Endodermal cell (in vitro differentiated cells): ENCODE measurements around the gene TRAP1. TPM values are rescaled to one million over a fixed set of nuclear protein-coding genes. Genes with fewer than 3 reads are reported as not detected.

Experiments
- DNase-seq: peaks from one replicate; pipeline ENCODE4 v3.0.0-alpha.2; 2017
- H3K27ac ChIP-seq: 2 replicates; pipeline ENCODE4 v1.5.1; 2013; ENCODE audit warnings: mild to moderate bottlenecking, low read depth, low read length, moderate library complexity
- H3K27me3 ChIP-seq: 2 replicates; pipeline ENCODE4 v1.6.1; 2013; ENCODE audit warnings: mild to moderate bottlenecking, low read length, moderate library complexity; ENCODE audit not compliant: insufficient read depth, control insufficient read depth, poor library complexity, severe bottlenecking
- H3K36me3 ChIP-seq: 2 replicates; pipeline ENCODE4 v1.7.0; 2013; ENCODE audit warnings: mild to moderate bottlenecking, low read length, moderate library complexity; ENCODE audit not compliant: control insufficient read depth, insufficient read depth
- H3K4me1 ChIP-seq: one replicate; pipeline ENCODE4 v1.7.0; 2013; ENCODE audit warnings: low read length; ENCODE audit not compliant: control insufficient read depth, insufficient read depth
- H3K4me3 ChIP-seq: 2 replicates; pipeline ENCODE4 v1.5.1; 2013; ENCODE audit warnings: mild to moderate bottlenecking, low read length, moderate library complexity
- H3K9ac ChIP-seq: 2 replicates; pipeline ENCODE4 v1.6.1; 2013; ENCODE audit warnings: mild to moderate bottlenecking, low read length, moderate library complexity; ENCODE audit not compliant: poor library complexity, severe bottlenecking; ENCODE audit errors: extremely low read depth
- H3K9me3 ChIP-seq: 2 replicates; pipeline ENCODE4 v1.6.1; 2013; ENCODE audit warnings: mild to moderate bottlenecking, low read length, moderate library complexity; ENCODE audit not compliant: control insufficient read depth
- H3K27ac Mint-ChIP-seq: 2 replicates; pipeline ENCODE4 v1.8.0; 2020; ENCODE audit warnings: mixed read lengths
- H3K27me3 Mint-ChIP-seq: 2 replicates; pipeline ENCODE4 v1.8.0; 2021; ENCODE audit warnings: mild to moderate bottlenecking, mixed read lengths; ENCODE audit not compliant: insufficient read depth
- H3K36me3 Mint-ChIP-seq: 2 replicates; pipeline ENCODE4 v1.8.0; 2020; ENCODE audit warnings: low read depth, mixed read lengths
- H3K4me1 Mint-ChIP-seq: 2 replicates; pipeline ENCODE4 v1.8.0; 2020; ENCODE audit warnings: mixed read lengths
- H3K4me3 Mint-ChIP-seq: 2 replicates; pipeline ENCODE4 v1.8.0; 2020; ENCODE audit warnings: mild to moderate bottlenecking, moderate library complexity, mixed read lengths
- H3K9me3 Mint-ChIP-seq: 2 replicates; pipeline ENCODE4 v1.8.0; 2020; ENCODE audit warnings: mild to moderate bottlenecking, mixed read lengths
- CTCF ChIP-seq: fragments of 200-600 bp; sonication (generic); conservative IDR thresholded peaks from 2 replicates; pipeline ENCODE4 v1.5.0; 2021; ENCODE audit warnings: antibody characterized with exemption, mild to moderate bottlenecking
- whole genome bisulfite sequencing, 2 experiments: methylation state at CpG; one replicate each; pipeline versions ENCODE4 v1.1.5 to v1.1.7; 2013; ENCODE audit warnings: missing lambda C conversion rate in 2 of 2, mixed read lengths in 1 of 2; ENCODE audit not compliant: insufficient coverage in 1 of 2, insufficient read length in 1 of 2; 5-methylcytosine and 5-hydroxymethylcytosine counted together
- total RNA-seq, 2 donors: library from RNA; stranded (reverse); fragmentation: NEBNext Ultra II Directional in 1 of 2; extraction: Animal tissue kit (Norgen Biotek cat#: 25700) in 1 of 2; gene quantifications; 2 replicates in 1 of 2; 3 replicates in 1 of 2; pipeline ENCODE4 v1.2.1, GENCODE V29; 2021

Gene TRAP1
- total RNA-seq, 2 donors from 2014 or later, result 144 to 156 TPM

- no peak overlapping the region for H3K9ac ChIP-seq
- H3K27me3 ChIP-seq, result no peaks in the 10 kb centered on the region
- Mint-ChIP-seq H3K9me3 (peaks cover 1% of the 10 kb centered on the region), H3K4me1 (no peaks in the 10 kb centered on the region), H3K36me3 (peaks cover 30% of the 10 kb centered on the region), H3K4me3 (no peak overlapping the region), H3K27ac (no peak overlapping the region), H3K27me3 (no peaks in the 10 kb centered on the region)
- H3K36me3 ChIP-seq, result no peaks in the 10 kb centered on the region
- H3K9me3 ChIP-seq, result no peaks in the 10 kb centered on the region
- no peak for DNase-seq
- no peaks in the 10 kb centered on the region for H3K4me1 ChIP-seq
- 84 to 98% methylated on average over 4 of the region's 4 CpGs for WGBS, 2 experiments
- H3K27ac ChIP-seq, result no peak overlapping the region
- no peak for TF ChIP-seq CTCF
- no peak overlapping the region for H3K4me3 ChIP-seq
Measured at GRCh38 chr16:3701531-3701930, 15.8 kb downstream of the TRAP1 start.

GRCh38 chr16:3698941-3699340, 18.4 kb downstream of the TRAP1 start:
- DNase-seq, result no peak
- Mint-ChIP-seq H3K4me1 (peaks cover 9% of the 10 kb centered on the region), H3K36me3 (peaks cover 32% of the 10 kb centered on the region), H3K4me3 (no peak overlapping the region), H3K27ac (no peak overlapping the region), H3K9me3 (peaks cover 1% of the 10 kb centered on the region), H3K27me3 (no peaks in the 10 kb centered on the region)
- 97 to 100% methylated on average over 3 to 4 of the region's 4 CpGs for WGBS, 2 experiments
- Histone ChIP-seq H3K27me3 (no peaks in the 10 kb centered on the region), H3K4me3 (no peak overlapping the region), H3K9ac (no peak overlapping the region), H3K36me3 (no peaks in the 10 kb centered on the region), H3K9me3 (no peaks in the 10 kb centered on the region), H3K27ac (no peak overlapping the region), H3K4me1 (peaks cover 5% of the 10 kb centered on the region)
- TF ChIP-seq CTCF, result no peak

- peaks cover 9% of the 10 kb centered on the region for H3K4me1 Mint-ChIP-seq
- H3K4me1 ChIP-seq, result peaks cover 5% of the 10 kb centered on the region
- H3K9me3 ChIP-seq, result no peaks in the 10 kb centered on the region
- no peak overlapping the region for H3K27ac ChIP-seq
- no peaks in the 10 kb centered on the region for H3K27me3 Mint-ChIP-seq
- no peak overlapping the region for H3K4me3 Mint-ChIP-seq
- H3K9me3 Mint-ChIP-seq, result peaks cover 1% of the 10 kb centered on the region
- no peak for DNase-seq
- H3K27me3 ChIP-seq, result no peaks in the 10 kb centered on the region
- no peak overlapping the region for H3K4me3 ChIP-seq
- H3K27ac Mint-ChIP-seq, result peak overlapping the region; percentile 36
- no peak overlapping the region for H3K9ac ChIP-seq
- TF ChIP-seq CTCF, result no peak
- 84 to 97% methylated on average over 12 to 13 of the region's 13 CpGs for WGBS, 2 experiments
- H3K36me3 ChIP-seq, result no peaks in the 10 kb centered on the region
- H3K36me3 Mint-ChIP-seq, result peaks cover 27% of the 10 kb centered on the region
Measured at GRCh38 chr16:3696425-3697218, 20.7 kb downstream of the TRAP1 start.
